Gastrocnemius medialis (tissue), 4 donors: ENCODE measurements around the gene CSF1. TPM values are rescaled to one million over a fixed set of nuclear protein-coding genes. Genes with fewer than 3 reads are reported as not detected.

ENCODE experiments used
- ATAC-seq, 2 donors: fragments of 150-250 bp; one replicate each; pipeline ENCODE4 v1.9.1; 2016
- DNase-seq, 2 donors: peaks; one replicate each; pipeline ENCODE4 v3.0.0-alpha.2; 2019
- H3K27ac ChIP-seq, 4 donors: fragments of 200-600 bp; sonication (generic); 1 replicate in 1 of 4; 2 replicates in 3 of 4; pipeline ENCODE4 v1.5.1; 2016 to 2018; ENCODE audit warnings: mild to moderate bottlenecking in 2 of 4, moderate library complexity in 1 of 4
- H3K27me3 ChIP-seq, 3 donors: fragments of 200-600 bp; sonication (generic) in 2 of 3; 1 replicate in 1 of 3; 2 replicates in 2 of 3; pipeline versions ENCODE4 v1.5.1 to v1.6.0; 2016 to 2019; ENCODE audit warnings: mild to moderate bottlenecking in 1 of 3, moderate library complexity in 1 of 3
- H3K36me3 ChIP-seq, 2 donors: fragments of 200-600 bp; sonication (generic) in 1 of 2; one replicate each; pipeline ENCODE4 v1.5.1; 2017 to 2018
- H3K4me1 ChIP-seq, 2 donors: fragments of 200-600 bp; sonication (generic) in 1 of 2; one replicate each; pipeline ENCODE4 v1.5.1; 2016 to 2017; ENCODE audit warnings: mild to moderate bottlenecking in 2 of 2
- H3K4me3 ChIP-seq, 4 donors: fragments of 200-600 bp; sonication (generic) in 3 of 4; 1 replicate in 1 of 4; 2 replicates in 3 of 4; pipeline ENCODE4 v1.5.1; 2016 to 2019; ENCODE audit warnings: mild to moderate bottlenecking in 2 of 4
- H3K9me3 ChIP-seq, 3 donors: fragments of 200-600 bp; sonication (generic) in 2 of 3; 1 replicate in 1 of 3; 2 replicates in 2 of 3; pipeline ENCODE4 v1.5.1; 2016 to 2019
- CTCF ChIP-seq, 5 experiments: fragments of 450-650 bp in 3 of 5; fragments of 200-600 bp in 2 of 5; sonication (generic) in 2 of 5; IDR thresholded peaks in 4 of 5; conservative IDR thresholded peaks in 1 of 5; 1 replicate in 4 of 5; 2 replicates in 1 of 5; pipeline ENCODE4 v1.5.1; 2016 to 2019; ENCODE audit warnings: antibody characterized with exemption in 5 of 5, mild to moderate bottlenecking in 3 of 5, moderate library complexity in 3 of 5
- POLR2A ChIP-seq, 2 donors: fragments of 450-650 bp; IDR thresholded peaks; one replicate each; pipeline ENCODE4 v1.6.1; 2017; ENCODE audit warnings: antibody characterized with exemption in 2 of 2, mild to moderate bottlenecking in 2 of 2, moderate library complexity in 2 of 2
- in situ Hi-C, 4 donors: fragments of 200-750 bp; cut with MboI; loops; one replicate each; pipeline versions ENCODE4 v1.15.0 to v1.8.0; 2017; ENCODE audit warnings: low sequenced_read_pairs in 4 of 4
- intact Hi-C: fragments of 100-400 bp; cut with DNase I; formaldehyde crosslinking; loops from one replicate; pipeline ENCODE4 v1.15.1; 2023; ENCODE audit warnings: low total_unique reads
- total RNA-seq, 4 donors: library from RNA; depleted of rRNA; stranded (reverse); fragments of >200 nt; gene quantifications; one replicate each; pipeline versions ENCODE4 v1.1.0 to v1.2.3, GENCODE V29; 2016

Gene CSF1
- total RNA-seq, 4 donors from 2014 or later = 14.6 to 31.1 (median 19.6) TPM

GRCh38 chr1:109882288-109883245, 28.1 kb upstream of the CSF1 start:
- intact Hi-C loops = no loop called here
- Histone ChIP-seq H3K4me1 (peaks cover 12 to 14% of the 10 kb centered on the region in 2 donors), H3K27ac (peak overlapping the region in 3 of 4 donors; percentile 33 to 72 (median 43)), H3K9me3 (no peaks in the 10 kb centered on the region), H3K27me3 (no peaks in the 10 kb centered on the region), H3K36me3 (no peaks in the 10 kb centered on the region), H3K4me3 (no peak overlapping the region)
- no peak for ATAC-seq
- DNase-seq = no peak
- in situ Hi-C loops = no loop called here
- no peak for TF ChIP-seq CTCF (IDR thresholded peaks at IDR 0.05 in 4 of 5, conservative IDR thresholded peaks at IDR 0.05 in 1 of 5)
- no peak for TF ChIP-seq POLR2A (IDR thresholded peaks at IDR 0.05)

- Histone ChIP-seq H3K4me1 (peaks cover 4 to 14% of the 10 kb centered on the region in 2 donors), H3K27me3 (no peaks in the 10 kb centered on the region), H3K27ac (peak overlapping the region; percentile 41 to 72 (median 49)), H3K4me3 (no peak overlapping the region), H3K9me3 (no peaks in the 10 kb centered on the region), H3K36me3 (no peaks in the 10 kb centered on the region)
- peak in 1 of 2 donors; percentile 62 for DNase-seq
- ATAC-seq = peak; percentile 69 to 82
- in situ Hi-C loops (no loop called here), intact Hi-C loops (no loop called here)
- TF ChIP-seq CTCF (IDR thresholded peaks at IDR 0.05 in 4 of 5, conservative IDR thresholded peaks at IDR 0.05 in 1 of 5) (no peak), POLR2A (IDR thresholded peaks at IDR 0.05) (no peak)
These were observed 27.2 kb upstream of the CSF1 start for GRCh38 chr1:109883248-109883955.

- intact Hi-C loops = no loop called here
- Histone ChIP-seq H3K9me3 (no peaks in the 10 kb centered on the region), H3K4me3 (no peak overlapping the region), H3K36me3 (no peaks in the 10 kb centered on the region), H3K4me1 (peaks cover 0 to 14% of the 10 kb centered on the region in 2 donors), H3K27ac (peak overlapping the region; percentile 41 to 72 (median 49)), H3K27me3 (no peaks in the 10 kb centered on the region)
- TF ChIP-seq POLR2A (IDR thresholded peaks at IDR 0.05) = no peak
- no peak for TF ChIP-seq CTCF (IDR thresholded peaks at IDR 0.05 in 4 of 5, conservative IDR thresholded peaks at IDR 0.05 in 1 of 5)
- DNase-seq (no peak), ATAC-seq (peak; percentile 11 to 38)
- in situ Hi-C loops = no loop called here
These were observed 26.3 kb upstream of the CSF1 start for GRCh38 chr1:109884242-109884891.

GRCh38 chr1:109885589-109885988, 25.1 kb upstream of the CSF1 start:
- H3K36me3 ChIP-seq = no peaks in the 10 kb centered on the region
- H3K27ac ChIP-seq = no peak overlapping the region
- H3K4me3 ChIP-seq = no peak overlapping the region
- no peaks in the 10 kb centered on the region for H3K9me3 ChIP-seq
- ATAC-seq = no peak
- no peak for TF ChIP-seq CTCF (IDR thresholded peaks at IDR 0.05 in 4 of 5, conservative IDR thresholded peaks at IDR 0.05 in 1 of 5)
- no peak for TF ChIP-seq POLR2A (IDR thresholded peaks at IDR 0.05)
- no peaks in the 10 kb centered on the region for H3K27me3 ChIP-seq
- intact Hi-C loops = no loop called here
- in situ Hi-C loops = no loop called here
- no peak for DNase-seq
- H3K4me1 ChIP-seq = peaks cover 0 to 14% of the 10 kb centered on the region in 2 donors
